ENCODE measurements around the gene RPL39.

- TF ChIP-seq CTCF (IDR thresholded peaks at IDR 0.05): no peak
- TF ChIP-seq POLR2AphosphoS5 (IDR thresholded peaks at IDR 0.05): no peak
Observed at GRCh38 chrX:119762718-119763117, 28.7 kb downstream of the RPL39 start.
